Immature natural killer cell (primary cell): ENCODE data around the gene ULK4. TPM values are rescaled to one million over a fixed set of nuclear protein-coding genes. Genes with fewer than 3 reads are reported as not detected.
"Not testable (repeated sequence)": the region's sequence is repeated elsewhere in the genome, so short reads cannot be mapped to it uniquely, and the experiment has no call there.

Experiments used
- DNase-seq, 3 donors: peaks; one replicate each; pipeline ENCODE4 v3.0.0; 2022; ENCODE audit warnings: mixed read lengths in 1 of 3
- H3K27ac Mint-ChIP-seq, 6 donors: one replicate each; pipeline ENCODE4 v1.8.0; 2020; ENCODE audit warnings: mixed read lengths in 6 of 6, mild to moderate bottlenecking in 5 of 6, inconsistent platforms in 4 of 6, moderate library complexity in 3 of 6
- H3K27me3 Mint-ChIP-seq, 3 donors: one replicate each; pipeline ENCODE4 v1.8.0; 2020 to 2021; ENCODE audit warnings: low read depth in 3 of 3, mild to moderate bottlenecking in 3 of 3, mixed read lengths in 3 of 3, moderate library complexity in 3 of 3, inconsistent platforms in 1 of 3
- H3K36me3 Mint-ChIP-seq, 3 donors: one replicate each; pipeline ENCODE4 v1.8.0; 2020; ENCODE audit warnings: mixed read lengths in 3 of 3, inconsistent platforms in 2 of 3, mild to moderate bottlenecking in 2 of 3
- H3K4me1 Mint-ChIP-seq, 2 donors: one replicate each; pipeline ENCODE4 v1.8.0; 2020; ENCODE audit warnings: inconsistent platforms in 2 of 2, mild to moderate bottlenecking in 2 of 2, mixed read lengths in 2 of 2, moderate library complexity in 1 of 2
- H3K4me3 Mint-ChIP-seq, 5 donors: one replicate each; pipeline ENCODE4 v1.8.0; 2020; ENCODE audit warnings: mild to moderate bottlenecking in 5 of 5, mixed read lengths in 5 of 5, inconsistent platforms in 3 of 5, moderate library complexity in 3 of 5
- H3K9me3 Mint-ChIP-seq, 6 donors: one replicate each; pipeline ENCODE4 v1.8.0; 2020; ENCODE audit warnings: mild to moderate bottlenecking in 6 of 6, mixed read lengths in 6 of 6, inconsistent platforms in 4 of 6, moderate library complexity in 3 of 6
- polyA plus RNA-seq, 3 donors: library from polyadenylated mRNA; unstranded; fragments of 300-500 nt; fragmentation: Illumina TruSeq; gene quantifications; one replicate each; pipeline ENCODE4 v1.2.3, GENCODE V29; 2021

ULK4 gene
- polyA plus RNA-seq, 3 donors from 2014 or later, result 9.9 to 10.6 (median 9.9) TPM

DNA sequence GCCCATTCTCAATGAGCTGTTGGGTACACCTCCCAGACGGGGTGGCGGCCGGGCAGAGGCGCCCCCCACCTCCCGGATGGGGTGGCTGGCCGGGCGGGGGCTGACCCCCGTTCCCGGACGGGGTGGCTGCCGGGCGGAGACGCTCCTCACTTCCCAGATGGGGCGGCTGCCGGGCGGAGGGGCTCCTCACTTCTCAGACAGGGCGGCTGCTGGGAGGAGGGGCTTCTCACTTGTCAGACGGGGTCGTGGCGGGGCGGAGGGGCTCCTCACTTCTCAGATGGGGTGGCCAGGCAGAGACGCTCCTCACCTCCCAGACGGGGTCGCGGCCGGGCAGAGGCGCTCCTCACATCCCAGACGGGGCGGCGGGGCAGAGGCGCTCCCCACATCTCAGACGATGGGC, 21.2 kb upstream of the ULK4 start:
- not testable (repeated sequence) for H3K4me1 Mint-ChIP-seq

DNA sequence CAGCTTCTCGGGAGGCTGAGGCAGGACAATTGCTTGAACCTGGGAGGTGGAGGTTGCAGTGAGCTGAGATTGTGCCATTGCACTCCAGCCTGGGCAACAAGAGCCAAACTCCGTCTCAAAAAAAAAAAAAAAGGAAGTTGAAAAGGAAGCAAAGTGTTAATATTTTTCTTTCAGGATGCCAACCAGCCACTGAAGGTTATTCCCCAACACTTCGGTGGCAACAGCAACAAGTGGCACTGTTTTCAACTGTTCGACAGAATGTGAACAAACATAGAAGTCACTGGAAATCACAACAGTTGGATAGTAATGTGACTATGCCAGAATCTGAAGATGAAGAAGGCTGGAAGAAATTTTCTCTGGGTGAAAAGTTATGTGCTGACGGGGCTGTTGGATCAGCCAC, 15.5 kb upstream of the ULK4 start:
- not testable (repeated sequence) for H3K27ac Mint-ChIP-seq, H3K4me1 Mint-ChIP-seq, H3K4me3 Mint-ChIP-seq, H3K9me3 Mint-ChIP-seq, H3K27me3 Mint-ChIP-seq, DNase-seq, H3K36me3 Mint-ChIP-seq

More for the DNA sequence above, 21.2 kb upstream of the ULK4 start:
- not testable (repeated sequence) for H3K4me3 Mint-ChIP-seq, DNase-seq, H3K27me3 Mint-ChIP-seq, H3K9me3 Mint-ChIP-seq, H3K36me3 Mint-ChIP-seq, H3K27ac Mint-ChIP-seq

DNA sequence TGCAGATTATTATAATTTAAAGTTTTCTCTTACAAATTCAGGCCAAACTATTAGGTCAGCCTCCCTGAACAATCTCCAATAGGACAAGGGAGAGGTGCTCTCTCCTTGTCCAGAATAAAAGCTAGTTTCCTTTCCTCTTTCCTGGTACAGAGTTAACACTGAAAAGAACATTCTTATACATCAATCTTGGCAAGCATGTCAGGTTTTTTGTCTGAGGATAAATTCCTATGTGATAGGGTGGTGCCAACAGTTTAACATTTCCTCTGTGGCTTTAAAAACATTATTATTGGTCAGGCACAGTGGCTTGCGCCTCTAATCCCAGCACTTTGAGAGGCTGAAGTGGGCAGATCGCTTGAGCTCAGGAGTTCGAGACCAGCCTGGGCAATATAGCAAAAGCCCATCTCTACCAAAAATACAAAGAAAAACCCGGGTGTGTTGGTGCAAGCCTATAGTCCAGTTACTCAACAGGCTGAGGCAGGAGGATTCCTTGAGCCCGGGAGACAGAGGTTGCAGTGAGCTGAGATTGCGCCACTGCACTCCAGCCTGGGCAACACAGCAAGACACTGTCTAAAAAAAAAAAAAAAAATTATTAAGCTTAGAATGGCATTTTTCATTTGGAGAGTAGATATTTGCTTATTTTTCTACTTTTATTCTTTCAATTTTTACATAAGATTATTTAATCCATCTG, 13.7 kb upstream of the ULK4 start:
- Mint-ChIP-seq H3K27ac (no peak overlapping the region), H3K36me3 (no peaks in the 10 kb centered on the region), H3K9me3 (no peaks in the 10 kb centered on the region), H3K27me3 (peaks cover 4 to 8% (median 6%) of the 10 kb centered on the region in 3 donors), H3K4me1 (no peaks in the 10 kb centered on the region), H3K4me3 (no peak overlapping the region)
- DNase-seq, result no peak

DNA sequence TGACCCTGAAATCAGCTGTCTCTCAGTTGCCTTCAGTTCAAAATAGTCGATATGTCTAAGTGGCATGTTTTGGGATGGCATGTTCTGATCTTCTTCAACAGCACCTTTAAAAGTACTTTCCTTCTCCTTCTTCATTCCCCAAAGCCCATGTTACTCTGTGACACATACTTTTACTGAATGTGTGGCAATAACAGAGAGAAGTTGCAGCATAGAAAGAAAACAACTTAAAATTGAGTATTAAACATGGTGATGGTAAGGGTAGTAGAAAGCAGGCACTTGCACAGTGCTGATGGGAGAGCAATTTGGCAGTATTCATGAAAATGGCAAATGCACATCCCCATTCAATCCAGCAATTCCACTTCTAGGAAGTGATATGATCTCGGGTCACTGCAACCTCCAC, 12.3 kb upstream of the ULK4 start:
- Mint-ChIP-seq H3K27me3 (peaks cover 4 to 11% (median 6%) of the 10 kb centered on the region in 3 donors), H3K4me1 (no peaks in the 10 kb centered on the region), H3K36me3 (no peaks in the 10 kb centered on the region), H3K27ac (no peak overlapping the region), H3K9me3 (no peaks in the 10 kb centered on the region), H3K4me3 (no peak overlapping the region)
- no peak for DNase-seq

DNA sequence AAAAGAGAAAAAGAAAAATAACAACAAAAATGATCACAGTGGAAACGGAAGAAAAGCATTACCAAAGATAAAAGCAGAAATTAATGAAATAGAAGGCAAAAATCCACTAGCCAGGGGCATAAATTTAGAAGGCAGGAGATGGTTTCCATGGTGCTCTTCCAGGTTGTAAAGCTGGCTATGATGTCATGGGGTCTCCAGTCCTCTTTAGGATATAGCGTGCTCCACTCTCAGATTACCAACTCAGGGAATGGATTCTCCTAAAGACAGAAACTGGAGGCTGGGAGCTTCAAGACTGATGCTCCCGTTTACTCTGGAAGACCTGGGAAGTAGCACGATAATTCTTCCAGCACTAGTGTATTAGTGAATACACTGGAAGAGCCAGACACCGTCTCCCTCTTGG, 10.9 kb upstream of the ULK4 start:
- H3K27ac Mint-ChIP-seq, result no peak overlapping the region
- DNase-seq, result no peak
- no peaks in the 10 kb centered on the region for H3K36me3 Mint-ChIP-seq
- no peak overlapping the region for H3K4me3 Mint-ChIP-seq
- H3K9me3 Mint-ChIP-seq, result no peaks in the 10 kb centered on the region
- peaks cover 7 to 13% (median 7%) of the 10 kb centered on the region in 3 donors for H3K27me3 Mint-ChIP-seq
- H3K4me1 Mint-ChIP-seq, result no peaks in the 10 kb centered on the region

DNA sequence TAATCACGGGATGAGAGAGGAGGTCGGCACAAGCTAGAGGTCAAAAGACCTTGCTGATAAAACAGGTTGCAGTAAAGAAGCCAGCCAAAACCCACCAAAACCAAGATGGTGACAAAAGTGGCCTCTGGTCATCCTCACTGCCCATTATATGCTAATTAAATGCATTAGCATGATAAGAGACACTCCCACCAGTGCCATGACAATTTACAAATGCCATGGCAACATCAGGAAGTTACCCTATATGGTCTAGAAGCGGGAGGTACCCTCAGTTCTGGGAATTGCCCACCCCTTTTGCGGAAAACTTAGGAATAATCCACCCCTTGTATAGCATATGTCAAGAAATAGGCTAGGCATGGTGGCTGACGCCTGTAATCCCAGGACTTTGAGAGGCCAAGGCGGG, 4.3 kb upstream of the ULK4 start:
- Mint-ChIP-seq H3K9me3 (peaks cover 0 to 1% (median 0%) of the 10 kb centered on the region in 6 donors), H3K4me1 (peaks cover 12 to 14% of the 10 kb centered on the region in 2 donors), H3K27ac (no peak overlapping the region), H3K36me3 (no peaks in the 10 kb centered on the region), H3K27me3 (peaks cover 10 to 18% (median 13%) of the 10 kb centered on the region in 3 donors), H3K4me3 (no peak overlapping the region)
- DNase-seq, result no peak

DNA sequence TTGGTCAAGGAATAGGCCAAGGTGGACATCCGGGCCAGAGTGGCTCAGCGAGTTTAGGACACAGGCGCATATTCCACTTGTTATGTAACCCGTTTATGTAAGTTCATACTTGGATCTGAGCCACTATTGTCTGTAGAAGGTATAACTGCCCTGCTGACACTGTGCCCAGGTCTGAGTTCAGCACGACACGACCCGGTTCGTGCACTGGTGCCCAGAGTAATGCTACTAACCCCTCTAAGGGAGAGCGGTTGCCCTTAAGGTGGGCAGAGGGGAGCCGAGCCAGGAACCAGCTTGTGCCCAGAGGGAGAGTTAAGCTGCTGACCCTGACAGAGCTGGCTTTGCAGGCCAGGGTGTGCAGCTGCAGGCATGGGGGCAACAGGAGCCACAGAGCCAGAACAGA, 1.9 kb upstream of the ULK4 start:
- H3K4me1 Mint-ChIP-seq, result peaks cover 20 to 23% of the 10 kb centered on the region in 2 donors
- no peaks in the 10 kb centered on the region for H3K36me3 Mint-ChIP-seq
- peak overlapping the region in 1 of 6 donors; percentile 30 for H3K27ac Mint-ChIP-seq
- H3K27me3 Mint-ChIP-seq, result peaks cover 10 to 14% (median 14%) of the 10 kb centered on the region in 3 donors
- peak overlapping the region in 2 of 5 donors; percentile 18 to 30 for H3K4me3 Mint-ChIP-seq
- H3K9me3 Mint-ChIP-seq, result peaks cover 0 to 1% (median 0%) of the 10 kb centered on the region in 6 donors
- no peak for DNase-seq

DNA sequence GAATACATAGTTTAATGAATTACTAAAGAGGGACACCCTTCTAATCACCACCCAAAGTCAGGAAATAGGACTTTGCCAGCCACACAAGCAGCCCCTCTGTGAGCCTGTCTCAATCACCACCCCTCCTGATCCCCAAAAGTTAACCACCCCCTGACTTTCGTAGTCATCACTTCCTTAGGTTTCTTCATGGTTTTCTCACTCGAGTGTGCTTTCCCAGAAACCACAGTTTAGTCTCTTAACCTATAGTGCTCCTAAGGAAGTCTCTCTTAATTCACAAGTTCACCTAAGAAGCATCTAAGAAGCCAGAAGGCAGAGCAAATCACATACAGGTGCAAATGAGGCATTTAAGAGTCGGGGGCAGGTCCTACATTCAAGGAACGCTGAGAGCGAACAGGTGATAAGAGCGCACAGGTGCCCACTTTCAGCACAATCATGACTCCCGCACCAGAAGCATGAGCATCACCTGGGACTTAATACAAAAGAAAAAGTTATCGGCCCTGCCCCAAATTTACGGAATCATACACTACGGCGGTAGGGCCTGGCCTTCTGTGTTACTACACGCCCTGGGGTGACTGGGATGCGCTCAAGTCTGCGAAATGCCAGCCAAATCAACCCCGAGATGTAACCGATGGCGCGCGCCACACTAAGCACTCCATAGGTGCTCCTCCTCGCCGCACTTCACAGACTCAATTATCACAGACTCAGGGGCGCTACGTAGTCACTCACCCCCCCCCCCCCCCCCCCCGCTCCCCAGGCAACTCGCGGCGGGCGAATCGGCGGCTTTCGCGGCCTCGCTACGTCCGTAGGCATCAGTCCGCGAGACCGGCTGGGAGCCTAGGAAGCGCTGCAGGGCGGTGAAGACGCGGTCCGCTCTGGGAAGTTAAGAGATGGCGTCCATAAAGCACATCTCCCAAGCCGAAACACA, 815 bp downstream of the ULK4 start:
- Mint-ChIP-seq H3K4me3 (peak overlapping the region; percentile 98 to 100 (median 99)), H3K36me3 (no peaks in the 10 kb centered on the region), H3K27me3 (peaks cover 8 to 14% (median 13%) of the 10 kb centered on the region in 3 donors), H3K9me3 (peaks cover 0 to 1% (median 0%) of the 10 kb centered on the region in 6 donors), H3K27ac (peak overlapping the region; percentile 97 to 100 (median 98)), H3K4me1 (peaks cover 20 to 23% of the 10 kb centered on the region in 2 donors)
- peak; percentile 64 to 67 (median 66) for DNase-seq

DNA sequence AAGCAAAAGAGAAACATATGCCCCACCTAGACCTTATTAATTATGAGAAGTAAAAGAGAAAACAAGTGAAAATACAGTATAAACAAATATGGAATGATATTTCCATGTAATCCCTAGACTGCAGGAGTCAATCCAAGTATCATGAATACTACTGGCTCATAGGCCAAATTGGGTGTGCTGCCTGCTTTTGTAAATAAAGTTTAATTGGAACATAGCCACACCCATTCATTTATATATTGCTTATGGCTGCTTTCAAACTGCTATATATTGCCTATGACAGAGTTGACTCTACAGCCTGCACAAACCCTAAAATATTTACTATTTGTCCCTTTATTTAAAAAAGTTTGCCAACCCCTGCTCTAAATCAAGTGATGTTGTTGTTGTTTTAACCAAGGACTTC, 5.3 kb downstream of the ULK4 start:
- Mint-ChIP-seq H3K27ac (no peak overlapping the region), H3K4me1 (peaks cover 9 to 13% of the 10 kb centered on the region in 2 donors), H3K27me3 (peaks cover 0 to 7% (median 4%) of the 10 kb centered on the region in 3 donors), H3K36me3 (peaks cover 5 to 10% (median 6%) of the 10 kb centered on the region in 3 donors), H3K4me3 (no peak overlapping the region), H3K9me3 (no peaks in the 10 kb centered on the region)
- no peak for DNase-seq

DNA sequence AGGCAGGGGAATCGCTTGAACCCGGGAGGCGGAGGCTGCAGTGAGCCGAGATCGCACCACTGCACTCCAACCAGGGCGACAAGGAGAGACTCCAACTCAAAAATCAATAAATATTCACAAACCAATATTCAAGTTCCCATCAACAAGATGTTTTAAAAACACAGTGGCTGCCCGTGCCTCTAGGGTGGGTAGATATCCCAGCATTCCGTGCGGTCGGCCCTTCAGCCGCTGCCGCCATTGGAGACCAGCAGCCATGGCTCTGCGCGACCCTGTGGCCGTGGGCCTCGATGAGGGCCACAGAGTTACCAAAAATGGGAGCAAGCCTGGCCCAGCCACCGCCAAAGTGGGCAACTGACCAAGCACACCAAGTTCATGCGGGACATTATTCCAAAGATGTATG, 6.7 kb downstream of the ULK4 start:
- Mint-ChIP-seq H3K4me3 (no peak overlapping the region), H3K4me1 (no peaks in the 10 kb centered on the region)
- DNase-seq, result no peak

DNA sequence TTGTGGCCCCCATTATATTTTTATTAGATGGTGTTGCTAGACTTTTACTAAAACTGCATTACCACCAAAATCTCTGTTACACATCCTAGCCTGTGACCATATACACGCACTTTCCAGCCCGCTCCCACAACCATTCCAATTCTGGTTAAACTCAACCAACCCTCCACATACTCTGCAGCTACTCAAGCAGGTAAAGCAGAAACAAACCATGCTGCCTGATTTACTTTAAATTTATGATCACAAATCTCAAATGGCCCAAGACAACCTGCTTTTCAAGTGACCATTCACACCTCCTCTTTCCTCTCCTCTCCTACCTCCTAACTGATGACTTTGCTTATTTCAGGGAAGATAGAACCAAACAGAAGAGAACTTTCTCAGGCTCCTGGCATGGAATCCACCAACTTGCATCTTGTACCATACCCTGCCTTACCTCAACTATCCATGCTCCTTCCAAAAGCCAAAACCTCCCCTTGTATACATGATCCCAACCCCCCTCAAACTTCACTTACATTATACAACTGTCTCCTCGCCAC, 18.5 kb downstream of the ULK4 start:
- Mint-ChIP-seq H3K4me3 (no peak overlapping the region), H3K9me3 (no peaks in the 10 kb centered on the region), H3K4me1 (peaks cover 0 to 1% of the 10 kb centered on the region in 2 donors), H3K27ac (no peak overlapping the region), H3K36me3 (peaks cover 5 to 29% (median 6%) of the 10 kb centered on the region in 3 donors), H3K27me3 (peaks cover 0 to 2% (median 0%) of the 10 kb centered on the region in 3 donors)
- DNase-seq, result no peak

More for the DNA sequence above, 6.7 kb downstream of the ULK4 start:
- Mint-ChIP-seq H3K27me3 (no peaks in the 10 kb centered on the region), H3K36me3 (peaks cover 6 to 10% (median 9%) of the 10 kb centered on the region in 3 donors), H3K27ac (no peak overlapping the region), H3K9me3 (no peaks in the 10 kb centered on the region)

DNA sequence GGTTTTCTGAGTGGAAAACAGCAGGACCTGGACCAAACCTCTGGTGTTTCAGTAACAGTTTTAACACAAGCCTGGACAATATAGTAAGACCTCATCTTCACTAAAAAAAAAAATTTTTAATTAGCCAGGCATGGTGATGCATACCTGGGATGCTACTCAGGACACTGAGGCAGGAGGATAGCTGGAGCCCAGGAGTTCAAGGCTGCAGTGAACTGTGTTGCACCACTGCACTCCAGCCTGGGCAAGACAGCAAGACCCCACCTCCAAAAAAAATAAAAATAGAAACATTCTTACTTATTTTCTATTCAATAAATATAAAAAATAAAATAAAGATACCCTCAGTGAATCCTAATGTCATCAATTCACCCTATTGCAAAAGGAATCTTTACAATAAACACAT, 21.5 kb downstream of the ULK4 start:
- Mint-ChIP-seq H3K9me3 (peaks cover 0 to 2% (median 0%) of the 10 kb centered on the region in 6 donors), H3K4me3 (no peak overlapping the region), H3K27me3 (peaks cover 0 to 2% (median 0%) of the 10 kb centered on the region in 3 donors), H3K4me1 (peaks cover 0 to 1% of the 10 kb centered on the region in 2 donors), H3K27ac (no peak overlapping the region), H3K36me3 (peaks cover 10 to 17% (median 10%) of the 10 kb centered on the region in 3 donors)
- no peak for DNase-seq

DNA sequence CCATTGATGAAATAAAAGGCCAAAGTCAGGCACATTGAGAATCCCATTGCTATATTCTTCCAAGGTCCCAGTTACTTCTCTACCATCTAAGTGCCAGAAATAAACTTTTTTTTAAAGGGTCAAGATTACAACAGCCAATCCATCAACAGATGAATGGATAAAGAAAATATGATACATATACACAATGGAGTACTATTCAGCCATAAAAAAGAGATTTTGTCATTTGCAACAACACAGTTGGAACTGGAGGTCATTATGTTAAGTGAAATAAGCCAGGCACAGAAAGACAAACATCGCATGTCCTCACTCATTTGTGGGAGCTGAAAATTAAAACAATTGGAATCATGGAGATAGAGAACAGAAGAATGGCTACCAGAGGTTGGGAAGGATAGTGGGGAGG, 25.5 kb downstream of the ULK4 start:
- Mint-ChIP-seq H3K4me3 (no peak overlapping the region), H3K4me1 (no peaks in the 10 kb centered on the region), H3K27me3 (no peaks in the 10 kb centered on the region), H3K36me3 (peaks cover 14 to 20% (median 16%) of the 10 kb centered on the region in 3 donors), H3K9me3 (peaks cover 0 to 2% (median 0%) of the 10 kb centered on the region in 6 donors), H3K27ac (no peak overlapping the region)
- DNase-seq, result no peak
